HFF-Myc (cell line): ENCODE results near the gene TOMM70.

ENCODE experiments used
- DNase-seq: peaks from one replicate; pipeline ENCODE4 v3.0.0-alpha.2; 2011; ENCODE audit warnings: low read depth; ENCODE audit errors: extremely low read depth
- H3K4me3 ChIP-seq: replicated peaks from 2 replicates; pipeline ENCODE4 v1.5.1; 2011; ENCODE audit warnings: low read depth, mild to moderate bottlenecking, control low read depth, low read length
- CTCF ChIP-seq: IDR thresholded peaks from 2 replicates; pipeline ENCODE4 v1.5.1; 2012; ENCODE audit warnings: mild to moderate bottlenecking, low read depth, low read length, control low read depth; ENCODE audit errors: missing control alignments

Gene TOMM70

GRCh38 chr3:100437721-100438622, 37.1 kb upstream of the TOMM70 start:
- DNase-seq, result no peak
- H3K4me3 ChIP-seq, result no peak overlapping the region
- no peak for TF ChIP-seq CTCF

- TF ChIP-seq CTCF, result no peak
- no peak for DNase-seq
- H3K4me3 ChIP-seq, result no peak overlapping the region
Measured at GRCh38 chr3:100436951-100437350, 36.1 kb upstream of the TOMM70 start.

- no peak for DNase-seq
- H3K4me3 ChIP-seq, result no peak overlapping the region
Measured at GRCh38 chr3:100429187-100429716, 28.4 kb upstream of the TOMM70 start.

GRCh38 chr3:100427699-100428098, 26.8 kb upstream of the TOMM70 start:
- DNase-seq, result no peak
- TF ChIP-seq CTCF, result no peak
- H3K4me3 ChIP-seq, result no peak overlapping the region

More at GRCh38 chr3:100429187-100429716, 28.4 kb upstream of the TOMM70 start:
- TF ChIP-seq CTCF, result no peak

GRCh38 chr3:100426067-100426682, 25.3 kb upstream of the TOMM70 start:
- H3K4me3 ChIP-seq, result no peak overlapping the region
- no peak for DNase-seq
- no peak for TF ChIP-seq CTCF

GRCh38 chr3:100425316-100425715, 24.4 kb upstream of the TOMM70 start:
- DNase-seq, result no peak
- H3K4me3 ChIP-seq, result no peak overlapping the region
- no peak for TF ChIP-seq CTCF
